GM18861 (cell line): Measurements from ENCODE around the gene TRIM16.
"Not testable (repeated sequence)": the region's sequence is repeated elsewhere in the genome, so short reads cannot be mapped to it uniquely, and the experiment has no call there.

Experiments
- ATAC-seq: cut with Tn5 transposase; IDR thresholded peaks from one replicate; pipeline ENCODE4 v1.9.1; 2021; ENCODE audit not compliant: unreplicated experiment

TRIM16 gene

GRCh38 chr17:15659236-15659635 is 24.9 kb downstream of the TRIM16 start:
- no peak for ATAC-seq

- no peak for ATAC-seq
These were observed 25.8 kb downstream of the TRIM16 start for GRCh38 chr17:15658296-15658695.

DNA sequence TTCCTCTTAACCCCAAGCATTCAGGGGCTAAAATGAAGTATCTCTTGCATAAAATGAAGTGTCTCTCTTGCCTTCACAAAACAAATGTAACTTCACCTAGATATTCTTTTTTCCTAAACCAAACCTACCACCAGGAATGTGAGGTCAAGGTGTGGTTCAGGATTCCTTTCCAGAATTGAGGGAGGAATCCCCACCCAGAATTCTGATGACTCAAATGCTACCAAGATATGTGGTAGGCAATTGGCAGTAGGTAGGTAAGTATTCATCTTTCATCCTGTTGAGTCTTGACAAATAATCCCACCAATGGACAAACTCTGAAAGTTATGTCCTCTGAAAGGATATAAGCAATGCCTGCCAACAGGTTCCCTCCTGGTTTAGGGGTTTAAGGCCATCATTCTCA is 26.2 kb downstream of the TRIM16 start:
- no peak for ATAC-seq

DNA sequence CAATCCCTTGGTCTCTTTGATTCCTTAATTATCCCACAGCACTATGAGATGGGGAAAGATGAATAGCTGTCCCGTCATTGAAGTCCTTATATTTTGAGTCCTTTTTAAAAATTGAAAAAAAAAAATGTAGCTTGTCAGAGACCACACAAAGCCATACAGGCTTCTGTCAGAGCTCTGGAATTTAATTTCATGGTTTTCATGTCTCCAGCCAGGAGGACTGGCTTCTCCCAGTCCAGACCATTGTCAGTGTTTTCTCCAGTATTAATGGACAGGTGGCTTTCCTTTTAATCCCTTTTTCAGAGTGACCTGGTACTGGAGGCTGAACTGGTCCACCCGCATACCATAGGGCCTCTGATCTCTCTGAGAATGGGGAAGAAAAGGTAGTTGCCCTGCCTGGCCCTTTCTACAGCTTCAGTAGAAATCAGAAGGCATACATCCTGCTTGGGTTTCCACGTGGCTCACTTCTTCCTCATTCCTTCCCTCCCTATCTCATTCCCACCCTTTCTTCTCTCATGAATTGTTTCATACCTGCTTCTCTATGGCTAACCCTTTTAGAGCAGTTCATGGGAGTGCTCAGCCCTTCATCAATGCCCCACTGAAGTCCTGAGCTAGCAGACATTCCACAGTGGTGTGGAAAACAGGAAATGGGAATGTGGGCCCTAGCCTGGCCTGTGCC is 29.1 kb downstream of the TRIM16 start:
- ATAC-seq, result no peak

- not testable (repeated sequence) for ATAC-seq
These were observed 29.7 kb downstream of the TRIM16 start for GRCh38 chr17:15654401-15654800.

DNA sequence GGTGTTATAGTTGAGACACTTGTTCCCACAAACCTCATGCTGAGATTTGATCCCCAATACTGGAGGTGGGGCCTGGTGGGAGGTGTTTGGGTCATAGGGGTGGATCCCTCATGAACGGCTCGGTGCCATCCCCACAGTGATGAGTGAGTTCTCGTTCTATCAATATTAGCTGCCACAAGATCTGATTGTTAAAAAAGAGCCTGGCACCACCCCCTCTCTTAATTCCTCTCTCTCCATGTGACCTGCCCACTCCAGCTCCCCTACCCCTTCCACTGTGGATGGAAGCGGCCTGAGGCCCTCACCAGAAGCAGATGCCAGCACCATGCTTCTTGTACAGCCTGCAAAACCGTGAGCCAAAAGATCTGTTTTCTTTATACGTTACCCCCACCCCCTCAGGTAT is 31.2 kb downstream of the TRIM16 start:
- ATAC-seq, result no peak

DNA sequence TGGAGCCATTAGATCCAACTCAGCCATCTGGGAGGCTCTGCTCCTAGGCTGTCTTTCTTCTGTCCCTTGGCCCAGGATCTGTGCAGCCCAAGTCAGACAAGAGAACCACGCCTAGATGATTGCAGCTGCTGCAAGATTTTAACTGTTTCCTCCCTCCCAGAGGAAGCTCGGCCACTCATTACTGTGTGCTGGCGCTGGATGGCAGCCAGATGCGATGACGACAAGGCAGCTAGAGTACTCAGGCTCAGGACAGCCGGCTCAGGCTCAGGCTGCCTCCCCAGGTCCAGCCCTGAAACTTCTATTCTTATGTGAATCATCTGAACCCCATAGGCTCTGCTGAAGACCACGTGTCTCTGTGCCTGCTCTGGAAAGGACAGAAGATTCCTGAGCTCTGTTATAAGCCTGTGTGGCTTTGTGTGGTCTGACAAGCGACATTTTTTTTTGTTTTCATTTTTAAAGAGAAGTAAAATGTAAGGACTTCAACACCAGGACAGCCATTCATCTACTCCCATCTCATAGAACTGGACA is 32.5 kb downstream of the TRIM16 start:
- ATAC-seq, result peak; percentile 93

DNA sequence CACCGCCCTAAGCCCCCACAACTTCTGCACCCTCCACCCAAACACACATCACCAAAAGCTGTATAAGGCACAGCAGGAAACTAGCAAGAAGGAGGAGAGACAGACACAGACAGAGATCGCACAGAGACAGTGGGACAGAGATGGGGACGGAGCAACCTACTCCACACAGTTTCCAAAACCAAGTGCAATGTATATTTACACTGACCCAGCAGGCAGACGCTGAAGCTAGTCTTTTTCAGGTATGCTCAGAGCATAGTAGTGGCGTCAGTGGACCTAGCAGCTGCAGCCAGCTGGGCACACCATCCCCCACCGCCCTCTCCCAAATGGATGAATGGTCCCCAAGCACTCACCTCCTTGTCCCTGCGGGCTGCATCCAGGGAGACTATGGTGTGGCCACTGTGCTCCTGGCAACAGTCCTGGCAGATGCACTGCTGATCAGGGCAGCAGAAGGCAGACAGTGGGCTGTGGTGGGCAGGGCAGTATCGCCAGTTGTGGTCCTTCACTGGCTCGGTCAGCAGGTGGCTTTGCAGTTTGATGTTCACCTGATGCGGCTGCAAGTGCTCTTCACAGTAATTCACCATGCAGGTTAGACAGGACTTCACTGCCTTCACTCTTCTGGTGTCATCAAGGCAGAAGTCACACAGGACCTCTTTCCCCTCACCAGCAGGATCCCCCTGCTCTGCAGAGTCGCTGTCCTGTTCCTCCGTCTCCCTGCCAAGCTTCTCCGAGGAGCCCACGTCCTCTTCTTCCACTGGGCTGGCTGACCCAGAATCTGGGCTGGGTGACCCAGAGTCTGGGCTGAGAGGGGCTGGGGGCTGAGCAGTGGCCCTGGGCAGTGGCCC is 33.1 kb downstream of the TRIM16 start:
- no peak for ATAC-seq

GRCh38 chr17:15649861-15650421 is 34.2 kb downstream of the TRIM16 start:
- no peak for ATAC-seq

- ATAC-seq, result no peak
These were observed 35.7 kb downstream of the TRIM16 start for GRCh38 chr17:15648386-15648785.

- ATAC-seq, result not testable (repeated sequence)
These were observed 38.2 kb downstream of the TRIM16 start for GRCh38 chr17:15645942-15646312.

DNA sequence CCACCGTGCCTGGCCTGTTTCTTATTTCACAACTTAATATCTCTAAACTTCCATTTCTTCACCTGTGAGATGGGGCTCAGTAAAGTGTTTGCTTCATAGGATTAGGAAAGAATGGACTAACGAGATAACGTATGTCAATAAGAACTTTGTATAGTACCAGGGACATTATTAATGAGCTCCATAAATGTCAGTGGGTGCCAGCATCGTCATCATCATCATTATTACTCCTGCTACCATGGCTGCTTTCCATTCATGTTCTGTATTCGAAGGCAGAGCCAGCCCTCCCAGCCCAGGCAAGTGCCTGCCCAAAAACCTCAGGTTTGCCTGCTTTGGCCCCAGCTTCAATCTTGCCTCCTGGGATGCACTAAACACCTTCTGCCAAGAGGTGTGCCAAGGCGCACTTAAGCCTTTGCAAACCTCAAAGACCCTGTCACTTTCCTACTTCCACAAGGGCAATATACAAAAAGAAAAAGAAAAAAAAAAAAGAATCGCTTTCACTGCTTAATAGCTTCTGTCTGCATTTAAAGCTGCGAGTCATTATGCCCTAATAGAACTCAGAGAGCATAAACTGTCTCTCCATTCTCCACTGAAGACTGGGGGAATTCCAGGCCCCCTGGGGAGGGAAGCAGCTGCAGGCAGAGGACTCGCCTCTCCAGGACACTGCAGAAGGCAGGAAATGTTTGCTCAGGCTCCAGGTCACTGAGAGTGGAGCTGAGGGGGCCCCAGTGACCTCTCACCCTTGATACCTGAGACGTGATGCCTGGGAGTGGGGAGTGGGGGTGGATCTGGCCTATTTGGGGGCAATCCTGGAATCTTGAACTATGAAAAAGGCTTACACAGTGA is 38.8 kb downstream of the TRIM16 start:
- not testable (repeated sequence) for ATAC-seq

DNA sequence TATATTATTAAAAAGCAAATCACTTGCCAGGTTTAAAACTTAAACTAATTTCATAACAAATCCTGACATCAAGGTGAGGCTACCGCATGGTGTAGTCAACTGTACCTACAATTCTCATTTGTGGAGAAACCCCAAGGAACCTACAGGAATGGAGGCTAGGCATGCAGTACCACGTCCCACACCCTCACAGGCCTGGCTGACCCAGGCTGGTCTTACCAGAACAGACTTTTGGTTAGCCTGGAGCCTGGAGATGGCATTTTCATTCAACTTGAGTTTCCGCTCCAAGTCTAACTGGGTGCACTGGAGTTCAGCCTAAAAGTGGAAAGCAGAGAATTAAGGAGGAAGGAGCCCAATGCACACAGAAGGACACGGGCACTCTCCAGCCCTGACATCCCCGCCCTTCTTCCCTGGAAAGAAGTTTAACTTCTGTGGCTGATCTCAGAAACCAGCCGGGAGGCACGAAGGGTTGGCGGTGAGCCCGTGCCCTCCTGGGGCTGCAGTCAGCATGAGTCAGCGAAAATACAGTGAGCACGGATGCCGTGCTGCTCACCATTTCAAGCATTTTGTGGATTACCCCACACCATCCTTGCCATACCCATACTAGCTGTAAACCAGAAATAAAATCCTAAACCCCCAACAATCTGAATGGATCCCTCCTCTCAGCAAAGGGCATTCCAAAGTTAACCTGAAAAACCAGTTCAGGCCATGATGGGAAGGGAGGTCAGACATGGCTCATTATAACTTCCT is 41.4 kb downstream of the TRIM16 start:
- not testable (repeated sequence) for ATAC-seq

DNA sequence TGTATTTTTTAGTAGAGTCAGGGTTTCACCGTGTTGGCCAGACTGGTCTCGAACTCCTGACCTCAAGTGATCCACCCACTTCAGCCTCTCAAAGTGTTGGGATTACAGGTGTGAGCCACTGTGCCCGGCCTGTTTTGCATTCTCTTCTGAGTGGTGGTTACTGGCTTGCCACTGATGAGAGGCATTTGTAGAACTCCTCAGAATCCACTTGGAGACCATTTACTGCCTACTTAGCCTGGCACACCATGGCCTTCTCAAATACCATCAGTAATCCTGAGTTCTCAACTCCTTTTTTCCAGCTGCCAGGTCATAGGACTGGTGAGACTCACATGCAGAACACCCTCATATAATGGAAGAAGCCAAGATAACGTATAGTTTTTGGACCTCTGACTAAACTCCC is 42.1 kb downstream of the TRIM16 start:
- not testable (repeated sequence) for ATAC-seq

DNA sequence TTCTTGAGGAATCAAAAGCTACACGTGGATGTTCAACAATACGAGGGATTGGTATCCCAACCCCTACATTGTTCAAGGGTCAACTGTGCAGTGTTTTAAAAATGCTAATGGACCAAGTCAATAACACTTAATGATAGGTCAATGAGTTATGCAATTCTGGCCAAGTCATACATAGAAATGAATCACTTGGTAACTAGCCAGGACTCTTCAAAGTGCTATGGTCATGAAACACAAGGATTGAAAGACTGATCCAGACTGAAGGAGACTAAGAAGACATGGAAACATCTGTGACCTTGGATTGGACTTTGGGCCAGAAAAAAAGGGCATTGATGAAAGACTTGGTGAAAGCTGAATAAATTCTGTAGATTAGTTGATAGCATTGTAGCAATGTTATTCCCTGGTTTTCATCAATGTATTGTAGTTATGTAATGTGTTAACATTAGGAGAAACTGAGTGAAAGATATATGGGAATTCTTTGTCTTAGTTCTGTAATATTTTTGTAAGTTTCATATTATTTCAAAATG is 53.1 kb downstream of the TRIM16 start:
- ATAC-seq, result not testable (repeated sequence)

DNA sequence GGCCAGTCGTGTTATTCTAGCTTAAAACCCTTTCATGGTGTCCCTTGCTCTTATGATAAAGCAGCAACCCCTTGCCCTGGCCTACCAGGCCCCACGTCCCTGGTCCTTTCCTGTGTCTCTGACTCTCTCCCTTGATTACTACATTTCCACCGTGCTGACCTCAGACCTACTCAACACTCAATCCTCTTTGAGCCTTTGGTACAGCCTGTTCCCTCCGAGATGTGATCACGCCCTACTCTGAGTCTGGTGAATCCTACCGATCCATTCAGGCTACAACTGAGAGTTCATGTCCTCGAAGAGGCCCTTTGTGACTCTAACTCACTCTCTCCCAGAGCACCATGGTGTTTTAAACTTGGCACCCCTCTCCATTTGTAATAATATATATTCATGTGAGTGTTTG is 54.1 kb downstream of the TRIM16 start:
- not testable (repeated sequence) for ATAC-seq

DNA sequence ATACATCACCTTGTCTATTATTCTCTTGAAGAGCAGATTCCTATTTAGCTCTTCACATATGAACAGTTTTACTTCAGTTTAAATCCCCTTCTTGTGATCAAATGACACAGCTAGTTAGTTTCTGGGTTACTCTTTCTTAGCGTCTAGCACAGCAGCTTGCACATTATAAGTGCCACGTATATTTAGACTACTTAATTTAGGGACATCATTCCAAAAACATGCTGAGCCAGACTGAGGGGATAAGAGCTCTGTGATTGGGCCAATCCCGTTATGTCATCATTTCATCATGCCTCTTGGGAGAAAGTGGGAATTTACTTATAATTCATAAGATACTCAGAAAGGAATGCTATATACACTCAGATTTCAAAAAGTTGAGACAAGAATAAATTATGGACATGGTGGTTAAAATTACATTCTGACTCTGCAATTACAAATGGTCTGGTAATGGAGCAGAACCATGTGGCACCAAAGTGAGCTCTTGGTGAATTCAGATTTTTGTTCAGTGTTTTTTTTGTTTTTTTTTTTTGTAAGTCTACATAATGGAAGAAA is 60.4 kb downstream of the TRIM16 start:
- ATAC-seq, result not testable (repeated sequence)

DNA sequence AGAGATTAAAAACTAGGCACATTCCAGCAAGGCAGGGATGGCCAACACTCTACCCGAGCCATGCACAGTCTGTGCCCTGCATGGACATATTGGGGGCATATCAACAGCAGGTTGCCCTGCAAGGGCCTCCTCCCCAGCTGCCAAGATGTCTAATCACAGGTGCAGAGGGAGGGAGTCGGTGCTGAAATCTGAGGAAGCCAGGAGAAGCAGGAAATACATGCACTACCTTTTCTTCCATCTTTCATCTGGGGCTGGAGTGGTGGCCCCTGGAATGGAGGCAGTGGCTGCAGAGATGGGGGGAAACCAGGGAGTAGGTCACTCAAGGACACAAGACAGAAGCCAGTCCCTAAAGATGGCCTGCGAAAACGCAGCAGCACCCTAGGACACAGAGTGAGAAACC is 60.9 kb downstream of the TRIM16 start:
- not testable (repeated sequence) for ATAC-seq

DNA sequence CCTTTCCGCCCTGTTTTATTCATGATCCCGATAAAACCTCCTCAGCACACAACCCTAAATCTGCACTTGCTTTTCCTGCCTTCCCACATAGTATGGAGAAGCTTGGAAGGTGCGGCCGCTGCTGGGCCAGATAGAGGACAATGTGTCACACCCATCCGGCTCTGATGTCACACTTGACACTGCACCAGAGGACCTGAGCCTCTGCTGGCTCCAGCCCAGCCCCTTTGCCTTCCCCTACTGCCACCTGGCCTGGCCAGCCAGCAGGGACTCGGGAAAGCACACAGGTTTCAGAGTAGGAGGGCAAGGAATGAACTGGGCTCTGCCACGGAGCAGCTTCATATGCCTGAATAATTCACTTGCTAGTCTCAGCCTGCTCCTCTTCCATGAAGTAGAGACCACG is 62.0 kb downstream of the TRIM16 start:
- not testable (repeated sequence) for ATAC-seq
